ENCODE measurements around the gene SUMF1.

DNA sequence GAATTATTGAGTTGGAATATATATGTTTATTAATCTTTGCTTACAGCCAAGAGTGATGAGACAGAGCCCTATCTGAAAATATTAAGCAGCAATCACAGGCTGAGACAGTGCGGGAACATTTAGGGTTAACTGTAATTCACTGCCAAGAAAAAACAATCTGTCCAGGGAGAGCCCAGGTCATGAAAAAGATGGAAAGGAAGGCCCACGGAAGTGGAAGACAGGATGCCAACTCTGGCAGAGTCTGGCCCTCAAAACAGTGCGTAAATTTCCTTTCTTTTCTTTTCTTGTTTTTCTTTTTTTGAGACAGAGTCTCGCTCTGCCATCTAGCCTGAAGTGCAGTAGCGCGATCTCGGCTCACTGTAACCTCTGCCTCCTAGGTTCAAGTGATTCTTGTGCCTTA is 67.6 kb downstream of the SUMF1 start:
- no peak for TF ChIP-seq POLR2A (IDR thresholded peaks at IDR 0.05; ENCODE audit: low read depth, low read length)
- no peak for TF ChIP-seq POLR2AphosphoS5 (IDR thresholded peaks at IDR 0.05; ENCODE audit: low read depth, low read length)
